ENCODE results near the gene TPP1.

Gene TPP1

DNA sequence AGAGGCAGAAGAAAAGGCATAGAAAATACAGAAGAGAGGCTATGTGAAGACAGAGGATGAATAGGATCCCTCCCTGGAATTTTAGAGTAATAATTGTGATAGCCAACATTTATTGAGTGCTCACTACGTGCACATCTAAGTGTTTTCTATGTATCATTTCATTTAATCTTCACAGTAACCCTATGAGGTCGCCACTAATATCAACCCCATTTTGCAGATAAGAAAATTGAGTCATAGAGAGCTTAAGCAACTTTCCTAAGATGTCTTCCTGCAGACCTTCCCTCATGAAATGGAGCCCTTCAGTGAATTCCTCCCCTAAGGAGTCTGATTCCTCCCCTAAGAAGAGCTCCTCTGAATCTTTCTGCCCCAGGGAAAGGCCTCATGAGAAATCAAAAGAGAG, 53.9 kb downstream of the TPP1 start:
- TF ChIP-seq, protein P1, sequence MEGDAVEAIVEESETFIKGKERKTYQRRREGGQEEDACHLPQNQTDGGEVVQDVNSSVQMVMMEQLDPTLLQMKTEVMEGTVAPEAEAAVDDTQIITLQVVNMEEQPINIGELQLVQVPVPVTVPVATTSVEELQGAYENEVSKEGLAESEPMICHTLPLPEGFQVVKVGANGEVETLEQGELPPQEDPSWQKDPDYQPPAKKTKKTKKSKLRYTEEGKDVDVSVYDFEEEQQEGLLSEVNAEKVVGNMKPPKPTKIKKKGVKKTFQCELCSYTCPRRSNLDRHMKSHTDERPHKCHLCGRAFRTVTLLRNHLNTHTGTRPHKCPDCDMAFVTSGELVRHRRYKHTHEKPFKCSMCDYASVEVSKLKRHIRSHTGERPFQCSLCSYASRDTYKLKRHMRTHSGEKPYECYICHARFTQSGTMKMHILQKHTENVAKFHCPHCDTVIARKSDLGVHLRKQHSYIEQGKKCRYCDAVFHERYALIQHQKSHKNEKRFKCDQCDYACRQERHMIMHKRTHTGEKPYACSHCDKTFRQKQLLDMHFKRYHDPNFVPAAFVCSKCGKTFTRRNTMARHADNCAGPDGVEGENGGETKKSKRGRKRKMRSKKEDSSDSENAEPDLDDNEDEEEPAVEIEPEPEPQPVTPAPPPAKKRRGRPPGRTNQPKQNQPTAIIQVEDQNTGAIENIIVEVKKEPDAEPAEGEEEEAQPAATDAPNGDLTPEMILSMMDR (IDR thresholded peaks at IDR 0.05) = no peak
- TF ChIP-seq ZFX (IDR thresholded peaks at IDR 0.05; ENCODE audit: borderline replicate concordance) = no peak
- no peak overlapping the region for H3K27ac ChIP-seq

DNA sequence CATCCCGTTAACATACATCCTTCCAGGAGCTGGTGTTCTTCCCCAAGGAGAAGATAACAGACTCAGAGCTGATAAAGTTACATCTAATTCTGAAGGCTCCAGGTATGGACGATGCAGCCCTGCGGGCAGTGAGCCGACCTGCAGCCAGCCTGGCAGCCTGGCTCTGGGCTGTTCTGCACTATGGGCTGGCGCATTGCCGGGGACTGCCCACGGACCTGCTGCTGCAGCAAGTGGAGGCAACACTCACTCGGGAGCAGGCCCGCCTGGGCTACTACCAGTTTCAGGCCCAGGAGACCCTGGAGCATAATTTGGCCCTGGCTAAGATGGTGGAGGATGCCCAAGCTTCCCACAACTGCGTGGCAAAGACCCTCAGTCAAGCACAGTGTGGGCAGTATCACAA, 55.6 kb downstream of the TPP1 start:
- TF ChIP-seq ZFX (IDR thresholded peaks at IDR 0.05; ENCODE audit: borderline replicate concordance) = no peak
- TF ChIP-seq, protein P1 (IDR thresholded peaks at IDR 0.05) = no peak

DNA sequence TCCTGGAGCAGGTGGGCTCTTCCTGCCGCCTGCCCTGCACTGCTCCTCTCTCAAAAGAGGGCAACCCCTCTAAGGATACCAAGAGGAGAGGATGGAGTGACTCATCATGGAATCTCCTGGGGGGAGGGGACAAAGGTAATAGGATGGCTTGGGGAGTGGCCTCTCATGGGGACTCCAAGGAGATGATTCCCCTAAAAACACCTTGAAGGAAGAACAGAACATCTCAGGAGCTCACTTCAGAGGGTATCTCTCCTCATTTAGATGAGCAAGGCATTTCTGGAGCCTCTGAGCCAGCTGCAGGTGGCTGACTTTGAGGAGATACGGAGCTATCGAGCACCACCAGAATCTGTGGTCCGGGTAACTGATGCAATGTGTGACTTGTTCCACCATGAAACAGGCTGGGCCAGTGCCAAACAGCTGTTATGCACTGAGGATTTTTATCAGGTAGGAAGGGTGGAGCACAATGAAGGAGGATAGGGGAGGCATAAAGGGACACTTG, 56.1 kb downstream of the TPP1 start:
- H3K27ac ChIP-seq = no peak overlapping the region
- TF ChIP-seq, protein P1 (IDR thresholded peaks at IDR 0.05) = no peak

More for the DNA sequence above, 55.6 kb downstream of the TPP1 start:
- H3K27ac ChIP-seq = no peak overlapping the region

All from 22Rv1 (cell line).